Peyer's patch (tissue), 4 donors: ENCODE results near the gene C16orf92. TPM values are rescaled to one million over a fixed set of nuclear protein-coding genes. Genes with fewer than 3 reads are reported as not detected.

Experiments used
- DNase-seq, 3 donors: peaks; one replicate each; pipeline ENCODE4 v3.0.0-alpha.2; 2017 to 2019
- H3K27ac ChIP-seq, 4 donors: fragments of 200-600 bp; sonication (generic); one replicate each; pipeline ENCODE4 v1.5.1; 2016 to 2019
- H3K27me3 ChIP-seq, 2 donors: fragments of 200-600 bp; sonication (generic); one replicate each; pipeline ENCODE4 v1.5.1; 2019
- H3K36me3 ChIP-seq, 3 donors: fragments of 200-600 bp; sonication (generic); one replicate each; pipeline ENCODE4 v1.5.1; 2016 to 2019
- H3K4me1 ChIP-seq, 4 donors: fragments of 200-600 bp; sonication (generic); one replicate each; pipeline ENCODE4 v1.5.1; 2016 to 2019
- H3K4me3 ChIP-seq, 4 donors: fragments of 200-600 bp; sonication (generic); 1 replicate in 3 of 4; 2 replicates in 1 of 4; pipeline ENCODE4 v1.5.1; 2016 to 2019; ENCODE audit warnings: mild to moderate bottlenecking in 1 of 4
- H3K9me3 ChIP-seq, 4 donors: fragments of 200-600 bp; sonication (generic); one replicate each; pipeline ENCODE4 v1.5.1; 2016 to 2019; ENCODE audit warnings: mild to moderate bottlenecking in 1 of 4
- CTCF ChIP-seq, 6 experiments: fragments of 450-650 bp in 4 of 6; fragments of 200-600 bp in 2 of 6; sonication (generic) in 1 of 6; IDR thresholded peaks; one replicate each; pipeline ENCODE4 v1.5.1; 2017 to 2019; ENCODE audit warnings: antibody characterized with exemption in 6 of 6, mild to moderate bottlenecking in 3 of 6, moderate library complexity in 1 of 6
- POLR2A ChIP-seq, 2 donors: fragments of 450-650 bp; IDR thresholded peaks; one replicate each; pipeline ENCODE4 v1.5.1; 2017; ENCODE audit warnings: antibody characterized with exemption in 2 of 2, mild to moderate bottlenecking in 2 of 2, moderate library complexity in 2 of 2
- total RNA-seq, 4 donors: library from RNA; depleted of rRNA; stranded (reverse); fragments of >200 nt; gene quantifications; one replicate each; pipeline ENCODE4 v1.1.0, GENCODE V29; 2016

Gene C16orf92
- total RNA-seq, 4 donors from 2014 or later, result not detected

- peaks cover 0 to 52% (median 3%) of the 10 kb centered on the region in 3 donors for H3K36me3 ChIP-seq
- TF ChIP-seq POLR2A (IDR thresholded peaks at IDR 0.05) (no peak), CTCF (IDR thresholded peaks at IDR 0.05) (no peak)
These were observed 28.2 kb upstream of the C16orf92 start for GRCh38 chr16:29994600-29995323.

GRCh38 chr16:29995324-29995910 is 27.6 kb upstream of the C16orf92 start, which contains the start of gene HIRIP3:
Gene HIRIP3, minus strand, starts transcription at chr16:29995617. Its CDS starts 12 bp downstream, at chr16:29995605.
- Histone ChIP-seq H3K36me3 (peaks cover 0 to 48% (median 3%) of the 10 kb centered on the region in 3 donors), H3K4me1 (peaks cover 0 to 23% (median 2%) of the 10 kb centered on the region in 4 donors), H3K4me3 (peak within 1 kb of the TSS; percentile 59 to 84 (median 82)), H3K27me3 (no peaks in the 10 kb centered on the region), H3K27ac (peak within 1 kb of the TSS; percentile 93 to 98 (median 95)), H3K9me3 (no peaks in the 10 kb centered on the region)
- DNase-seq, result peak; percentile 85 to 93 (median 91)
- peak in 1 of 2 donors; percentile 16 for TF ChIP-seq POLR2A (IDR thresholded peaks at IDR 0.05)
- TF ChIP-seq CTCF (IDR thresholded peaks at IDR 0.05), result no peak

More at GRCh38 chr16:29994600-29995323, 28.2 kb upstream of the C16orf92 start:
- Histone ChIP-seq H3K27ac (peak overlapping the region; percentile 93 to 98 (median 95)), H3K27me3 (no peaks in the 10 kb centered on the region), H3K4me1 (peaks cover 0 to 23% (median 2%) of the 10 kb centered on the region in 4 donors), H3K9me3 (no peaks in the 10 kb centered on the region), H3K4me3 (peak overlapping the region; percentile 59 to 84 (median 82))
- DNase-seq, result peak; percentile 73 to 91 (median 87)

- Histone ChIP-seq H3K4me3 (peak within 1 kb of the TSS; percentile 59 to 84 (median 82)), H3K36me3 (peaks cover 0 to 48% (median 1%) of the 10 kb centered on the region in 3 donors), H3K27me3 (no peaks in the 10 kb centered on the region), H3K9me3 (no peaks in the 10 kb centered on the region), H3K27ac (peak within 1 kb of the TSS; percentile 93 to 98 (median 95)), H3K4me1 (peaks cover 0 to 23% (median 2%) of the 10 kb centered on the region in 4 donors)
- DNase-seq, result peak; percentile 97 to 100 (median 99)
- TF ChIP-seq CTCF (IDR thresholded peaks at IDR 0.05) (no peak), POLR2A (IDR thresholded peaks at IDR 0.05) (peak; percentile 39 to 45)
These were observed 26.9 kb upstream of the C16orf92 start, which contains the start of gene INO80E for GRCh38 chr16:29995911-29996765. Gene INO80E, plus strand, starts transcription at chr16:29996241. Its CDS starts 70 bp downstream, at chr16:29996311.

GRCh38 chr16:29996766-29997250 is 26.2 kb upstream of the C16orf92 start:
- peaks cover 0 to 48% (median 0%) of the 10 kb centered on the region in 3 donors for H3K36me3 ChIP-seq

More at GRCh38 chr16:29996766-29997250, 26.2 kb upstream of the C16orf92 start:
- Histone ChIP-seq H3K27ac (peak overlapping the region in 3 of 4 donors; percentile 93 to 98 (median 97)), H3K27me3 (no peaks in the 10 kb centered on the region), H3K4me1 (peaks cover 0 to 23% (median 2%) of the 10 kb centered on the region in 4 donors), H3K9me3 (no peaks in the 10 kb centered on the region), H3K4me3 (peak overlapping the region; percentile 59 to 84 (median 82))
- no peak for TF ChIP-seq CTCF (IDR thresholded peaks at IDR 0.05)
- no peak for TF ChIP-seq POLR2A (IDR thresholded peaks at IDR 0.05)
- DNase-seq, result no peak
